NCI-H446 (cell line): ENCODE measurements around the gene RASA3.

Experiments used
- DNase-seq, 2 experiments: peaks; one replicate each; lab custom pipeline; 2025; lab: John Stamatoyannopoulos, UW

The RASA3 gene

GRCh38 chr13:114054830-114055439 is 77.5 kb downstream of the RASA3 start:
- no peak for DNase-seq

GRCh38 chr13:114054264-114054663 is 78.2 kb downstream of the RASA3 start:
- no peak for DNase-seq

GRCh38 chr13:114053026-114053425 is 79.4 kb downstream of the RASA3 start:
- DNase-seq: no peak

- no peak for DNase-seq
Observed at GRCh38 chr13:114050536-114051450, 81.6 kb downstream of the RASA3 start.

- DNase-seq: no peak
Observed at GRCh38 chr13:114049626-114050101, 82.8 kb downstream of the RASA3 start.

GRCh38 chr13:114049026-114049425 is 83.4 kb downstream of the RASA3 start:
- DNase-seq: no peak

- DNase-seq: no peak
Observed at GRCh38 chr13:114048443-114048842, 84.0 kb downstream of the RASA3 start.

GRCh38 chr13:114047358-114047881 is 85.0 kb downstream of the RASA3 start:
- DNase-seq: no peak

- DNase-seq: no peak
Observed at GRCh38 chr13:114046431-114046975, 85.9 kb downstream of the RASA3 start.

GRCh38 chr13:114045113-114045735 is 87.2 kb downstream of the RASA3 start:
- no peak for DNase-seq

GRCh38 chr13:114044486-114044885 is 87.9 kb downstream of the RASA3 start:
- DNase-seq: no peak

- DNase-seq: no peak
Observed at GRCh38 chr13:114043421-114044053, 88.9 kb downstream of the RASA3 start.

- no peak for DNase-seq
Observed at GRCh38 chr13:114042066-114042815, 90.2 kb downstream of the RASA3 start.

GRCh38 chr13:114041493-114041892 is 90.9 kb downstream of the RASA3 start:
- DNase-seq: no peak

- no peak for DNase-seq
Observed at GRCh38 chr13:114039471-114040141, 92.8 kb downstream of the RASA3 start.

- DNase-seq: no peak
Observed at GRCh38 chr13:114038900-114039299, 93.5 kb downstream of the RASA3 start.

- no peak for DNase-seq
Observed at GRCh38 chr13:114038211-114038613, 94.2 kb downstream of the RASA3 start.

- no peak for DNase-seq
Observed at GRCh38 chr13:114037674-114038073, 94.7 kb downstream of the RASA3 start.

- DNase-seq: no peak
Observed at GRCh38 chr13:114035583-114036531, 96.6 kb downstream of the RASA3 start.
